Measurements from ENCODE around the gene SEM1. TPM values are rescaled to one million over a fixed set of nuclear protein-coding genes. Genes with fewer than 3 reads are reported as not detected.
A peak's percentile ranks its signal among the peaks of the same experiment; 100 is the strongest.

Gene SEM1
- polyA plus RNA-seq, 1 donor (not counting 4 experiments of a cell fraction or from before 2014, with no cell fraction given), result 180 TPM

GRCh38 chr7:96669812-96670211 is 39.8 kb downstream of the SEM1 start:
- no peaks in the 10 kb centered on the region for H4K20me1 ChIP-seq (ENCODE audit: control insufficient read depth, extremely low read depth, insufficient read depth, low read length)
- H3K27me3 ChIP-seq (ENCODE audit: control insufficient read depth, extremely low read depth, insufficient read depth, low read length), result no peaks in the 10 kb centered on the region
- no peak overlapping the region for H3K4me2 ChIP-seq (ENCODE audit: control insufficient read depth, extremely low read depth, insufficient read depth, low read depth, low read length)
- TF ChIP-seq, protein P1, sequence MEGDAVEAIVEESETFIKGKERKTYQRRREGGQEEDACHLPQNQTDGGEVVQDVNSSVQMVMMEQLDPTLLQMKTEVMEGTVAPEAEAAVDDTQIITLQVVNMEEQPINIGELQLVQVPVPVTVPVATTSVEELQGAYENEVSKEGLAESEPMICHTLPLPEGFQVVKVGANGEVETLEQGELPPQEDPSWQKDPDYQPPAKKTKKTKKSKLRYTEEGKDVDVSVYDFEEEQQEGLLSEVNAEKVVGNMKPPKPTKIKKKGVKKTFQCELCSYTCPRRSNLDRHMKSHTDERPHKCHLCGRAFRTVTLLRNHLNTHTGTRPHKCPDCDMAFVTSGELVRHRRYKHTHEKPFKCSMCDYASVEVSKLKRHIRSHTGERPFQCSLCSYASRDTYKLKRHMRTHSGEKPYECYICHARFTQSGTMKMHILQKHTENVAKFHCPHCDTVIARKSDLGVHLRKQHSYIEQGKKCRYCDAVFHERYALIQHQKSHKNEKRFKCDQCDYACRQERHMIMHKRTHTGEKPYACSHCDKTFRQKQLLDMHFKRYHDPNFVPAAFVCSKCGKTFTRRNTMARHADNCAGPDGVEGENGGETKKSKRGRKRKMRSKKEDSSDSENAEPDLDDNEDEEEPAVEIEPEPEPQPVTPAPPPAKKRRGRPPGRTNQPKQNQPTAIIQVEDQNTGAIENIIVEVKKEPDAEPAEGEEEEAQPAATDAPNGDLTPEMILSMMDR (optimal IDR thresholded peaks at IDR 0.05 in 1 of 3, IDR thresholded peaks at IDR 0.05 in 1 of 3, conservative IDR thresholded peaks at IDR 0.05 in 1 of 3; ENCODE audit: extremely low read depth in 1 of 3, insufficient read depth in 2 of 3, low read length in 3 of 3), result no peak
- no peak for TF ChIP-seq EZH2 (IDR thresholded peaks at IDR 0.05; ENCODE audit: low read length)
- H3K9me1 ChIP-seq (ENCODE audit: control insufficient read depth, extremely low read depth, insufficient read depth, low read length), result no peaks in the 10 kb centered on the region
- dilution Hi-C loops (cut with MboI; ENCODE audit: extremely low pct_ligation_motif_present, low sequenced_read_pairs), result no loop called here
- H3K27ac ChIP-seq (ENCODE audit: control insufficient read depth, insufficient read depth, low read length), result peak overlapping the region; percentile 4
- no peak overlapping the region for H3K9ac ChIP-seq (ENCODE audit: control insufficient read depth, extremely low read depth, insufficient read depth, low read length)
- H3K4me3 ChIP-seq (ENCODE audit: control insufficient read depth in 2 of 3, extremely low read depth in 1 of 3, insufficient read depth in 2 of 3, low read depth in 1 of 3, low read length in 3 of 3), result no peak overlapping the region
- FAIRE-seq, result peak; percentile 5
- peaks cover 0 to 4% of the 10 kb centered on the region in 2 experiments for H3K36me3 ChIP-seq (ENCODE audit: control insufficient read depth in 2 of 2, extremely low read depth in 1 of 2, insufficient read depth in 2 of 2, low read length in 2 of 2)
- no peaks in the 10 kb centered on the region for H3K9me3 ChIP-seq (ENCODE audit: control insufficient read depth, low read depth, low read length)
- no peak overlapping the region for H2AFZ ChIP-seq (ENCODE audit: control insufficient read depth, low read length)
- peak; percentile 46 for DNase-seq (ENCODE audit: low read depth, low spot score)
- peaks cover 9% of the 10 kb centered on the region for H3K4me1 ChIP-seq (ENCODE audit: control insufficient read depth, extremely low read depth, insufficient read depth, low read length)
- no peaks in the 10 kb centered on the region for H3K79me2 ChIP-seq (ENCODE audit: control insufficient read depth, insufficient read depth, low read length)

DNA sequence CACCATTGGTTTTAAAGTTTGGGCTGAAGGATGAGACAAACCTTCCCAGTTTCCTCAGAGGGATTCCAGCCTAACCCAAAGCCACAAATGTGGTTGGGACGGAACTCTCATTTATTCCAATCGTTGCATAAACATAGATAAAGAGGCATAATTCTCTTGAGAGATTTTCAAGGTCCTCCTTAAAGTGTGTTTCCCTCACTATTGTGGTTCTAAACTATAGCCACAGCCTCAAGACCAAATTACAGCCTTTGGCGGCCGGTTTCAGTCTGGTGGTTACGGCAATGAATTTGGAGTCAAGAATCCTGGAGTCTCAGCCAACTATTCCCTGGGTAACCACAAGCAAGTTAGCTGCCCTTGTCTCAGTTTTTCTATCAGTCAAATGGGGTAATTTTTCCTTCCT is 42.6 kb downstream of the SEM1 start:
- FAIRE-seq (peak; percentile 39), DNase-seq (ENCODE audit: low read depth, low spot score) (no peak)
- H3K9me3 ChIP-seq (ENCODE audit: control insufficient read depth, low read depth, low read length), result no peaks in the 10 kb centered on the region
- H3K4me3 ChIP-seq (ENCODE audit: control insufficient read depth in 2 of 3, extremely low read depth in 1 of 3, insufficient read depth in 2 of 3, low read depth in 1 of 3, low read length in 3 of 3), result no peak overlapping the region
- dilution Hi-C loops (cut with MboI; ENCODE audit: extremely low pct_ligation_motif_present, low sequenced_read_pairs), result no loop called here
- no peak overlapping the region for H3K27ac ChIP-seq (ENCODE audit: control insufficient read depth, insufficient read depth, low read length)
- no peaks in the 10 kb centered on the region for H3K27me3 ChIP-seq (ENCODE audit: control insufficient read depth, extremely low read depth, insufficient read depth, low read length)
- H4K20me1 ChIP-seq (ENCODE audit: control insufficient read depth, extremely low read depth, insufficient read depth, low read length), result no peaks in the 10 kb centered on the region
- H3K9ac ChIP-seq (ENCODE audit: control insufficient read depth, extremely low read depth, insufficient read depth, low read length), result no peak overlapping the region
- no peaks in the 10 kb centered on the region for H3K79me2 ChIP-seq (ENCODE audit: control insufficient read depth, insufficient read depth, low read length)
- peaks cover 0 to 4% of the 10 kb centered on the region in 2 experiments for H3K36me3 ChIP-seq (ENCODE audit: control insufficient read depth in 2 of 2, extremely low read depth in 1 of 2, insufficient read depth in 2 of 2, low read length in 2 of 2)
- TF ChIP-seq, protein P1 (optimal IDR thresholded peaks at IDR 0.05 in 1 of 3, IDR thresholded peaks at IDR 0.05 in 1 of 3, conservative IDR thresholded peaks at IDR 0.05 in 1 of 3; ENCODE audit: extremely low read depth in 1 of 3, insufficient read depth in 2 of 3, low read length in 3 of 3), result no peak
- TF ChIP-seq EZH2 (IDR thresholded peaks at IDR 0.05; ENCODE audit: low read length), result no peak
- no peak overlapping the region for H2AFZ ChIP-seq (ENCODE audit: control insufficient read depth, low read length)
- no peak overlapping the region for H3K4me2 ChIP-seq (ENCODE audit: control insufficient read depth, extremely low read depth, insufficient read depth, low read depth, low read length)
- peaks cover 6% of the 10 kb centered on the region for H3K4me1 ChIP-seq (ENCODE audit: control insufficient read depth, extremely low read depth, insufficient read depth, low read length)
- H3K9me1 ChIP-seq (ENCODE audit: control insufficient read depth, extremely low read depth, insufficient read depth, low read length), result no peaks in the 10 kb centered on the region

Measured in keratinocyte (primary cell).